NCI-H187 (cell line): ENCODE data around the gene ADCY7.
"Not testable (repeated sequence)": the region's sequence is repeated elsewhere in the genome, so short reads cannot be mapped to it uniquely, and the experiment has no call there.

Experiments used
- DNase-seq, 2 experiments: peaks; one replicate each; lab custom pipeline; 2025; lab: John Stamatoyannopoulos, UW

ADCY7 gene

GRCh38 chr16:50338371-50339231, 72.2 kb downstream of the ADCY7 start:
- DNase-seq: no peak

- DNase-seq: no peak
Measured at GRCh38 chr16:50340578-50340977, 74.2 kb downstream of the ADCY7 start.

GRCh38 chr16:50343566-50343965, 77.2 kb downstream of the ADCY7 start:
- not testable (repeated sequence) for DNase-seq

DNA sequence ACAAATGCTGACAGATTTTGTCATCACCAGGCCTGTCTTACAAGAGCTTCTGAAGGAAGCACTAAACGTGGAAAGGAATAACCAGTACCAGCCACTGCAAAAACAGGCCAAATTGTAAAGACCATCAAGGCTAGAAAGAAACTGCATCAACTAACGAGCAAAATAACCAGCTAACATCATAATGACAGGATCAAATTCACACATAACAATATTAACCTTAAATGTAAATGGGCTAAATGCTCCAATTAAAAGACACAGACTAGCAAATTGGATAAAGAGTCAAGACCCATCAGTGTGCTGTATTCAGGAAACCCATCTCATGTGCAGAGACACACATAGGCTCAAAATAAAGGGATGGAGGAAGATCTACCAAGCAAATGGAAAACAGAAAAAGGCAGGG, 78.9 kb downstream of the ADCY7 start:
- DNase-seq: not testable (repeated sequence)

DNA sequence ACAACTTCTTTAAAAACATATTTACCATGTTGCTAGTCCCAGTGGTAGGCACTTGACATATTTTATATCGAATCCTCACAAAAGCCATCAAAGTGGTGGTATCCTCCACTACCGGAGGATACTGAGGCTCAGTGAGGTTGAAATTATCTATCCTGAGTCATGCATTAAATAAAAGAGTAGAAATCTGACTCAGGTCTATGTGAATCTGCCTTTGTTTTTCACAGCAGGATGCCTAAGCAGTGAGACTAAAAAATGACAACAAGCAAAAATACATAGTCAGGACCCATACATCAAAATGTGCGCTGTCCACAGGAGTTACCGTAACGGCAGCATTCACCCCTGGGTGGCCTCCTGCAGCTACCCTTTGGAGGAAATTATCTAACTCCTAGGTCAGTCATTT, 84.8 kb downstream of the ADCY7 start:
- DNase-seq: no peak

GRCh38 chr16:50351952-50352351, 85.6 kb downstream of the ADCY7 start:
- no peak for DNase-seq

GRCh38 chr16:50354082-50354481, 87.7 kb downstream of the ADCY7 start:
- no peak for DNase-seq

- DNase-seq: no peak
Measured at GRCh38 chr16:50354629-50355456, 88.5 kb downstream of the ADCY7 start.

GRCh38 chr16:50359626-50360025, 93.3 kb downstream of the ADCY7 start:
- no peak for DNase-seq

- no peak for DNase-seq
Measured at GRCh38 chr16:50360033-50360778, 93.9 kb downstream of the ADCY7 start.

GRCh38 chr16:50360779-50361178, 94.4 kb downstream of the ADCY7 start:
- no peak for DNase-seq

DNA sequence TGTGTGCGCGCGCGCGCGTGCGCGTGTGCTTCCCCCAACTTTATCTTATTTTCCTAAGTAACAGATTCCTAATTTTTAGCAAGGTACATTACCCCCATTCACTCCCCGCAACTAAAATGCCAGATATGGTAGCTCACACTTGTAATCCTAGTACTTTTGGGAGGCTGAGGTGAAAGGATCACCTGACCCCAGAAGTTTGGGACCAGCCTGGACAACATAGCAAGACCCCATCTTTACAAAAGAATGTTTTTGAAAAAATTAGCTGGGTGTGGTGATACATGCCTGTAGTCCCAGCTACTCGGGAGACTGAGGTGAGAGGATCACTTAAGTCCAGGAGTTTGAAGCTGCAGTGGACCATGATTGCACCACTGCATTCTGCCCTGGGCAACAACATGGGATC, 97.3 kb downstream of the ADCY7 start:
- no peak for DNase-seq

DNA sequence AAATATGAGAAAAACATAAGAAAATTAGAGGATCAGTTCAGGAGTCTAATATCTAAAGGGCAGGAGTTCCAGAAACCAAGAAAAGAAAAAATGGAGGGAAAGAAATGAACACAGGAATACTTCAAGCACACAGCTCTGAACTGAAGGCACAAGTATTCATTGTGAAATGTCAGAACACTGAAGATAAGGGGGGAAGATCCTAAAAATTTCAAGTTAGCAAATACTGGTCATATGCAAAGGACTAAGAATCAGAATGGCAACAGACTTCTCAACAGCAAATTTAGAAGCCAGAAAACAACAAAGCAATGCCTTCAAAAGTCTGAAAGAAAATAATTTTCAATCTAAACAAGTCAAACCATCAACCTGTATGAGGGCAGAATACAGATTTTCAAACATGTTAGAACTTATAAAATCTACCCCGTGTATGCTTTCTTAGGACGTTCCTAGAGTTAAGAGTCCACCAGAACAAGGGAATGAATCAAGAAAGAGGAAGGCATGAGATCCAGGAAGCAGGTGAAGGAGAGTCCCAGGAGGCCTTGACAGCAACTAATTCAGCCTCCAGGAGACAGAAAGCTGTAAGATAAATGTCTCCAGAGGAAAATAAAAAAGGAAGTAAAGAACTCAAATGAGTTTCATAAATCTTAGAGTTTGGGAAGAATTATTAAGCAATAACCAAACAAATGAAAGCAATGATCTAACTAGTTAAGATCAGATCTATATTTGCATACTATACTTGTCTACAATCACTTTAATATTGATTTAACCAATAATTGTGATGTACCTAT, 99.6 kb downstream of the ADCY7 start:
- DNase-seq: no peak
